ENCODE results near the gene MYOZ2. TPM values are rescaled to one million over a fixed set of nuclear protein-coding genes. Genes with fewer than 3 reads are reported as not detected.

Gene MYOZ2
- polyA plus RNA-seq = not detected

- Mint-ChIP-seq H3K27me3 (ENCODE audit: low read depth in 3 of 3) (peaks cover 0 to 4% (median 2%) of the 10 kb centered on the region in 3 donors), H3K36me3 (no peaks in the 10 kb centered on the region), H3K4me1 (peaks cover 12 to 18% of the 10 kb centered on the region in 2 donors), H3K9me3 (no peaks in the 10 kb centered on the region), H3K27ac (no peak within 1 kb of the TSS), H3K4me3 (no peak within 1 kb of the TSS)
- DNase-seq = no peak
These were observed at the start of gene MYOZ2 for GRCh38 chr4:119135721-119136121. TSS of gene MYOZ2 (plus strand) at chr4:119135832. CDS start at chr4:119136526, 694 bp downstream.

GRCh38 chr4:119087121-119087520 lies 48.5 kb upstream of the MYOZ2 start:
- Mint-ChIP-seq H3K4me3 (no peak overlapping the region), H3K27me3 (ENCODE audit: low read depth in 3 of 3) (peaks cover 3 to 7% (median 4%) of the 10 kb centered on the region in 3 donors), H3K4me1 (no peaks in the 10 kb centered on the region), H3K36me3 (no peaks in the 10 kb centered on the region), H3K27ac (no peak overlapping the region), H3K9me3 (peaks cover 0 to 6% (median 0%) of the 10 kb centered on the region in 6 donors)
- no peak for DNase-seq

- no peak overlapping the region for H3K27ac Mint-ChIP-seq
- no peaks in the 10 kb centered on the region for H3K4me1 Mint-ChIP-seq
- peaks cover 3 to 7% (median 4%) of the 10 kb centered on the region in 3 donors for H3K27me3 Mint-ChIP-seq (ENCODE audit: low read depth in 3 of 3)
- peaks cover 0 to 6% (median 0%) of the 10 kb centered on the region in 6 donors for H3K9me3 Mint-ChIP-seq
- no peak for DNase-seq
- no peaks in the 10 kb centered on the region for H3K36me3 Mint-ChIP-seq
- H3K4me3 Mint-ChIP-seq = no peak overlapping the region
These were observed 48.0 kb upstream of the MYOZ2 start for GRCh38 chr4:119087656-119088055.

- Mint-ChIP-seq H3K36me3 (no peaks in the 10 kb centered on the region), H3K4me1 (peaks cover 5 to 12% of the 10 kb centered on the region in 2 donors), H3K4me3 (no peak overlapping the region), H3K27ac (no peak overlapping the region), H3K27me3 (ENCODE audit: low read depth in 3 of 3) (peaks cover 3 to 7% (median 4%) of the 10 kb centered on the region in 3 donors), H3K9me3 (peaks cover 0 to 4% (median 0%) of the 10 kb centered on the region in 6 donors)
- no peak for DNase-seq
These were observed 42.4 kb upstream of the MYOZ2 start for GRCh38 chr4:119093042-119093827.

- no peak overlapping the region for H3K27ac Mint-ChIP-seq
- H3K36me3 Mint-ChIP-seq = no peaks in the 10 kb centered on the region
- DNase-seq = no peak
- no peak overlapping the region for H3K4me3 Mint-ChIP-seq
- H3K9me3 Mint-ChIP-seq = peaks cover 0 to 4% (median 0%) of the 10 kb centered on the region in 6 donors
- peaks cover 5 to 12% of the 10 kb centered on the region in 2 donors for H3K4me1 Mint-ChIP-seq
- H3K27me3 Mint-ChIP-seq (ENCODE audit: low read depth in 3 of 3) = peaks cover 0 to 3% (median 2%) of the 10 kb centered on the region in 3 donors
These were observed 38.2 kb upstream of the MYOZ2 start for GRCh38 chr4:119097282-119097900.

GRCh38 chr4:119098306-119098705 lies 37.3 kb upstream of the MYOZ2 start:
- Mint-ChIP-seq H3K27ac (no peak overlapping the region), H3K4me1 (peaks cover 5 to 12% of the 10 kb centered on the region in 2 donors), H3K4me3 (no peak overlapping the region), H3K36me3 (no peaks in the 10 kb centered on the region), H3K27me3 (ENCODE audit: low read depth in 3 of 3) (peaks cover 0 to 3% (median 2%) of the 10 kb centered on the region in 3 donors), H3K9me3 (peaks cover 0 to 4% (median 0%) of the 10 kb centered on the region in 6 donors)
- DNase-seq = no peak

GRCh38 chr4:119099227-119099810 lies 36.3 kb upstream of the MYOZ2 start:
- no peak for DNase-seq
- Mint-ChIP-seq H3K27me3 (ENCODE audit: low read depth in 3 of 3) (peaks cover 0 to 3% (median 2%) of the 10 kb centered on the region in 3 donors), H3K36me3 (no peaks in the 10 kb centered on the region), H3K9me3 (peaks cover 0 to 4% (median 0%) of the 10 kb centered on the region in 6 donors), H3K4me1 (peaks cover 5 to 12% of the 10 kb centered on the region in 2 donors), H3K27ac (no peak overlapping the region), H3K4me3 (no peak overlapping the region)

- no peaks in the 10 kb centered on the region for H3K36me3 Mint-ChIP-seq
- peaks cover 4 to 9% of the 10 kb centered on the region in 2 donors for H3K4me1 Mint-ChIP-seq
- H3K27ac Mint-ChIP-seq = no peak overlapping the region
- peaks cover 0 to 4% (median 1%) of the 10 kb centered on the region in 3 donors for H3K27me3 Mint-ChIP-seq (ENCODE audit: low read depth in 3 of 3)
- no peak for DNase-seq
- H3K4me3 Mint-ChIP-seq = no peak overlapping the region
- H3K9me3 Mint-ChIP-seq = no peaks in the 10 kb centered on the region
These were observed 35.0 kb upstream of the MYOZ2 start for GRCh38 chr4:119100655-119101054.

GRCh38 chr4:119103263-119103662 lies 32.4 kb upstream of the MYOZ2 start:
- Mint-ChIP-seq H3K9me3 (no peaks in the 10 kb centered on the region), H3K4me1 (no peaks in the 10 kb centered on the region), H3K27ac (no peak overlapping the region), H3K4me3 (no peak overlapping the region), H3K27me3 (ENCODE audit: low read depth in 3 of 3) (peaks cover 2 to 5% (median 4%) of the 10 kb centered on the region in 3 donors), H3K36me3 (no peaks in the 10 kb centered on the region)
- no peak for DNase-seq

- Mint-ChIP-seq H3K27me3 (ENCODE audit: low read depth in 3 of 3) (peaks cover 2 to 8% (median 5%) of the 10 kb centered on the region in 3 donors), H3K36me3 (no peaks in the 10 kb centered on the region), H3K4me3 (no peak overlapping the region), H3K4me1 (no peaks in the 10 kb centered on the region), H3K27ac (no peak overlapping the region), H3K9me3 (no peaks in the 10 kb centered on the region)
- DNase-seq = no peak
These were observed 30.9 kb upstream of the MYOZ2 start for GRCh38 chr4:119104644-119105273.

- H3K4me3 Mint-ChIP-seq = no peak overlapping the region
- H3K9me3 Mint-ChIP-seq = no peaks in the 10 kb centered on the region
- H3K4me1 Mint-ChIP-seq = no peaks in the 10 kb centered on the region
These were observed 30.0 kb upstream of the MYOZ2 start for GRCh38 chr4:119105605-119106004.

GRCh38 chr4:119106036-119107000 lies 29.3 kb upstream of the MYOZ2 start:
- H3K4me1 Mint-ChIP-seq = no peaks in the 10 kb centered on the region
- no peak overlapping the region for H3K4me3 Mint-ChIP-seq
- H3K27ac Mint-ChIP-seq = no peak overlapping the region
- DNase-seq = no peak
- H3K9me3 Mint-ChIP-seq = no peaks in the 10 kb centered on the region
- peaks cover 2 to 6% (median 5%) of the 10 kb centered on the region in 3 donors for H3K27me3 Mint-ChIP-seq (ENCODE audit: low read depth in 3 of 3)
- no peaks in the 10 kb centered on the region for H3K36me3 Mint-ChIP-seq

More at GRCh38 chr4:119105605-119106004, 30.0 kb upstream of the MYOZ2 start:
- Mint-ChIP-seq H3K27me3 (ENCODE audit: low read depth in 3 of 3) (peaks cover 2 to 6% (median 5%) of the 10 kb centered on the region in 3 donors), H3K27ac (no peak overlapping the region), H3K36me3 (no peaks in the 10 kb centered on the region)
- no peak for DNase-seq

- no peak for DNase-seq
- peaks cover 2 to 9% (median 3%) of the 10 kb centered on the region in 3 donors for H3K27me3 Mint-ChIP-seq (ENCODE audit: low read depth in 3 of 3)
- no peaks in the 10 kb centered on the region for H3K36me3 Mint-ChIP-seq
- no peaks in the 10 kb centered on the region for H3K9me3 Mint-ChIP-seq
- no peak overlapping the region for H3K27ac Mint-ChIP-seq
- no peaks in the 10 kb centered on the region for H3K4me1 Mint-ChIP-seq
- no peak overlapping the region for H3K4me3 Mint-ChIP-seq
These were observed 25.5 kb upstream of the MYOZ2 start for GRCh38 chr4:119110121-119110520.
